Tibial nerve (tissue), 4 donors: ENCODE measurements around the gene PARD6G. TPM values are rescaled to one million over a fixed set of nuclear protein-coding genes. Genes with fewer than 3 reads are reported as not detected.
"Not testable (repeated sequence)": the region's sequence is repeated elsewhere in the genome, so short reads cannot be mapped to it uniquely, and the experiment has no call there.

Experiments used
- DNase-seq, 2 donors: peaks; one replicate each; pipeline ENCODE4 v3.0.0-alpha.2; 2019; ENCODE audit warnings: low spot score in 2 of 2
- H3K27ac ChIP-seq, 4 donors: fragments of 200-600 bp; sonication (generic) in 3 of 4; one replicate each; pipeline ENCODE4 v1.5.1; 2017 to 2019; ENCODE audit warnings: mild to moderate bottlenecking in 1 of 4
- H3K27me3 ChIP-seq, 2 donors: fragments of 200-600 bp; sonication (generic) in 1 of 2; one replicate each; pipeline versions ENCODE4 v1.5.1 to v1.6.0; 2017 to 2019
- H3K36me3 ChIP-seq, 3 donors: fragments of 200-600 bp; sonication (generic); one replicate each; pipeline ENCODE4 v1.5.1; 2018 to 2019
- H3K4me1 ChIP-seq, 4 donors: fragments of 200-600 bp; sonication (generic) in 3 of 4; one replicate each; pipeline ENCODE4 v1.5.1; 2017 to 2019
- H3K4me3 ChIP-seq, 4 donors: fragments of 200-600 bp; sonication (generic) in 3 of 4; one replicate each; pipeline ENCODE4 v1.5.1; 2017 to 2019; ENCODE audit warnings: mild to moderate bottlenecking in 1 of 4, moderate library complexity in 1 of 4
- H3K9me3 ChIP-seq, 4 donors: fragments of 200-600 bp; sonication (generic) in 3 of 4; one replicate each; pipeline ENCODE4 v1.5.1; 2017 to 2019
- CTCF ChIP-seq, 5 experiments: fragments of 200-600 bp in 3 of 5; fragments of 450-650 bp in 2 of 5; sonication (generic) in 3 of 5; IDR thresholded peaks; one replicate each; pipeline ENCODE4 v1.5.1; 2016 to 2019; ENCODE audit warnings: antibody characterized with exemption in 5 of 5, mild to moderate bottlenecking in 3 of 5, moderate library complexity in 2 of 5
- EP300 ChIP-seq, 2 donors: sonication (generic); formaldehyde crosslinking; IDR thresholded peaks; one replicate each; pipeline ENCODE4 v1.6.1; 2017; ENCODE audit warnings: antibody characterized with exemption in 2 of 2, mild to moderate bottlenecking in 1 of 2
- POLR2A ChIP-seq, 2 donors: fragments of 450-650 bp; IDR thresholded peaks; one replicate each; pipeline ENCODE4 v1.6.1; 2017; ENCODE audit warnings: antibody characterized with exemption in 2 of 2, mild to moderate bottlenecking in 2 of 2, moderate library complexity in 2 of 2
- WGBS, 2 donors: methylation state at CpG; one replicate each; pipeline ENCODE4 v1.1.5; 2018; 5-methylcytosine and 5-hydroxymethylcytosine counted together
- total RNA-seq, 4 donors: library from RNA; depleted of rRNA; stranded (reverse); fragments of >200 nt; gene quantifications; one replicate each; pipeline ENCODE4 v1.1.0, GENCODE V29; 2016

PARD6G gene
- total RNA-seq: 10 to 100 TPM; 10.2 to 10.7 (median 10.4) TPM

GRCh38 chr18:80247393-80247841 lies at the start of gene PARD6G:
TSS of gene PARD6G (minus strand) at chr18:80247514. CDS start at chr18:80247348, 166 bp downstream.
- H3K36me3 ChIP-seq: no peaks in the 10 kb centered on the region
- peak within 1 kb of the TSS; percentile 55 to 94 (median 70) for H3K4me3 ChIP-seq
- H3K27ac ChIP-seq: peak within 1 kb of the TSS; percentile 50 to 82 (median 70)
- WGBS, 2 donors: 0 to 3% methylated on average over 5 of the region's 60 CpGs
- H3K27me3 ChIP-seq: no peaks in the 10 kb centered on the region
- peak in 2 of 5 experiments; percentile 25 to 28 for TF ChIP-seq CTCF (IDR thresholded peaks at IDR 0.05)
- no peak for TF ChIP-seq POLR2A (IDR thresholded peaks at IDR 0.05)
- DNase-seq: peak; percentile 54 to 61
- peaks cover 0 to 17% (median 6%) of the 10 kb centered on the region in 4 donors for H3K4me1 ChIP-seq
- no peaks in the 10 kb centered on the region for H3K9me3 ChIP-seq

GRCh38 chr18:80262241-80263033 lies 15.1 kb upstream of the PARD6G start:
- peak; percentile 15 to 42 (median 28) for TF ChIP-seq CTCF (IDR thresholded peaks at IDR 0.05)
- H3K4me3 ChIP-seq, H3K4me1 ChIP-seq, H3K27me3 ChIP-seq, H3K36me3 ChIP-seq, H3K27ac ChIP-seq, H3K9me3 ChIP-seq: not testable (repeated sequence)
- DNase-seq: peak in 1 of 2 donors; percentile 18
- WGBS, 2 donors: 81 to 88% methylated on average over 90 to 91 of the region's 91 CpGs

- H3K27me3 ChIP-seq: no peaks in the 10 kb centered on the region
- H3K36me3 ChIP-seq: no peaks in the 10 kb centered on the region
- no peak overlapping the region for H3K4me3 ChIP-seq
- no peak overlapping the region for H3K27ac ChIP-seq
- H3K4me1 ChIP-seq: no peaks in the 10 kb centered on the region
- peaks cover 0 to 4% (median 0%) of the 10 kb centered on the region in 4 donors for H3K9me3 ChIP-seq
- 90 to 91% methylated on average over 4 of the region's 4 CpGs for WGBS, 2 donors
- no peak for DNase-seq
- TF ChIP-seq POLR2A (IDR thresholded peaks at IDR 0.05): no peak
These were observed 12.3 kb upstream of the PARD6G start for GRCh38 chr18:80259610-80260009.

- no peak for TF ChIP-seq CTCF (IDR thresholded peaks at IDR 0.05)
- TF ChIP-seq POLR2A (IDR thresholded peaks at IDR 0.05): no peak
- no peak for TF ChIP-seq EP300 (IDR thresholded peaks at IDR 0.05)
- WGBS, 2 donors: 75 to 87% methylated on average over 2 to 3 of the region's 3 CpGs
- no peak for DNase-seq
These were observed 11.3 kb upstream of the PARD6G start for GRCh38 chr18:80258640-80259039.

GRCh38 chr18:80257579-80258543 lies 10.5 kb upstream of the PARD6G start:
- not testable (repeated sequence) for H3K4me3 ChIP-seq, H3K9me3 ChIP-seq, H3K36me3 ChIP-seq, H3K4me1 ChIP-seq, H3K27me3 ChIP-seq, H3K27ac ChIP-seq
- peak; percentile 75 to 84 (median 79) for TF ChIP-seq CTCF (IDR thresholded peaks at IDR 0.05)
- peak; percentile 54 to 82 for DNase-seq
- 51 to 52% methylated on average over 12 of the region's 12 CpGs for WGBS, 2 donors

More at GRCh38 chr18:80258640-80259039, 11.3 kb upstream of the PARD6G start:
- H3K4me3 ChIP-seq: no peak overlapping the region
- no peaks in the 10 kb centered on the region for H3K27me3 ChIP-seq
- no peaks in the 10 kb centered on the region for H3K36me3 ChIP-seq
- no peak overlapping the region for H3K27ac ChIP-seq
- H3K9me3 ChIP-seq: peaks cover 0 to 4% (median 0%) of the 10 kb centered on the region in 4 donors
- H3K4me1 ChIP-seq: no peaks in the 10 kb centered on the region
